HK-2 (cell line): ENCODE results near the gene ZW10.
"Not testable (repeated sequence)": the region's sequence is repeated elsewhere in the genome, so short reads cannot be mapped to it uniquely, and the experiment has no call there.

ENCODE experiments used
- DNase-seq: peaks from one replicate; pipeline ENCODE4 v3.0.0-alpha.2; 2018; ENCODE audit not compliant: unreplicated experiment

Gene ZW10, protein sequence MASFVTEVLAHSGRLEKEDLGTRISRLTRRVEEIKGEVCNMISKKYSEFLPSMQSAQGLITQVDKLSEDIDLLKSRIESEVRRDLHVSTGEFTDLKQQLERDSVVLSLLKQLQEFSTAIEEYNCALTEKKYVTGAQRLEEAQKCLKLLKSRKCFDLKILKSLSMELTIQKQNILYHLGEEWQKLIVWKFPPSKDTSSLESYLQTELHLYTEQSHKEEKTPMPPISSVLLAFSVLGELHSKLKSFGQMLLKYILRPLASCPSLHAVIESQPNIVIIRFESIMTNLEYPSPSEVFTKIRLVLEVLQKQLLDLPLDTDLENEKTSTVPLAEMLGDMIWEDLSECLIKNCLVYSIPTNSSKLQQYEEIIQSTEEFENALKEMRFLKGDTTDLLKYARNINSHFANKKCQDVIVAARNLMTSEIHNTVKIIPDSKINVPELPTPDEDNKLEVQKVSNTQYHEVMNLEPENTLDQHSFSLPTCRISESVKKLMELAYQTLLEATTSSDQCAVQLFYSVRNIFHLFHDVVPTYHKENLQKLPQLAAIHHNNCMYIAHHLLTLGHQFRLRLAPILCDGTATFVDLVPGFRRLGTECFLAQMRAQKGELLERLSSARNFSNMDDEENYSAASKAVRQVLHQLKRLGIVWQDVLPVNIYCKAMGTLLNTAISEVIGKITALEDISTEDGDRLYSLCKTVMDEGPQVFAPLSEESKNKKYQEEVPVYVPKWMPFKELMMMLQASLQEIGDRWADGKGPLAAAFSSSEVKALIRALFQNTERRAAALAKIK

DNA sequence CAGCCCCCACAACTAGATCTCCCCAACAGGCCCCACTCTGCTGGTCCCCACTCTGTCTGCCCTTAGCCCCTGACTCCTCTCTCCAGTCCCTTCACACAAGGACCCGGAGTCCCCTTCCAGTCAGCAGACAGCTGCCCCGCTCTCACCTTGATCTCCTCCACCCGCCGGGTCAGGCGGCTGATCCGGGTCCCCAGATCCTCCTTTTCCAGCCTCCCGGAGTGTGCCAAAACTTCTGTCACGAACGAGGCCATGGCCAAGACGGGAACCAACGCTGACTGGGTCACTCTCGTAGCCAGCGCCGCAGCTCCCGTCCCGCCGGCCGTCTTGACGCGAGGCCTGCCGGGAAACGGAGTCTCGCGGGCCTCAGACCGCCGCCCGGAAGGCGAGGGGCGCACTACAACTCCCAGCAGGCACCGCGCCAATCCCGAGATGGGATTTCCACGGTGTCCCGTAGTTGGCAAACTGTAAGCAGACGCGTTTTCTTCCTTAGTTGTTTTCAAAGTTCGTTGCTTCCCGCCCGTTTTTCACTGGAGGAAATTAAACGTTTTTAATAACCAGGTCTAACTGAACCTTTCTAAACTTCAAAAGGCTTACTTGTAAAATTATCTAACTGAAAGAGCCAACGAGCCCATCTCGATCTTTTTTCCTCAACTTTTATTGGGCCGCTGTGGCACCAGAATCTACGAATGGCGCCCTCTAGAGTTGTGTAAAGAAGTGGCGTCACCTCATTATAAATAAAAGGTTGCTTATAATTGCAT is at the start of gene ZW10:
Gene ZW10 (minus strand): TSS at position 277 of the 758 bp plus-strand sequence. CDS start 26 bp downstream, at position 251.
- peak; percentile 91 for DNase-seq

GRCh38 chr11:113818426-113818825 is 44.9 kb upstream of the ZW10 start:
- DNase-seq: no peak

DNA sequence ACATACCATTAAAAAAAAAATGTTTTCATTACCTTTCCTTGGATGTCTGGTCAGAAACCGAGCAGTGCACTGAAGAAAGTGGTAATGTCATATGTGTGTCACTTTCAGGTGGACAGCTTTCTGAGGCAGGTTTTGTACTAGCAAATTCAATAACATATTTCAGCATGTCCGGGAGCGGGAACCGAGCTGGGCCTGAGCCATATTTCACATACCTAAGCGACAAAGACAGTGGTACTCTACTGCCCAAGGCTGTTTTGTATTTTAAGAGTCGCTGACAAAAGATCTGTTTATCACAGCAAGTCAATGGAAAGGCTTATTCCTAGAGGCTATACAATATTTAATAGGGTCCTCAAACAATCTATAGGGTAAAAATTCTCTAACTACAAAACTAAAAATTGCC is 44.1 kb upstream of the ZW10 start:
- DNase-seq: no peak

- no peak for DNase-seq
Measured at GRCh38 chr11:113817162-113817561, 43.7 kb upstream of the ZW10 start.

- no peak for DNase-seq
Measured at GRCh38 chr11:113814181-113814580, 40.7 kb upstream of the ZW10 start.

- DNase-seq: no peak
Measured at GRCh38 chr11:113808931-113809330, 35.4 kb upstream of the ZW10 start.

DNA sequence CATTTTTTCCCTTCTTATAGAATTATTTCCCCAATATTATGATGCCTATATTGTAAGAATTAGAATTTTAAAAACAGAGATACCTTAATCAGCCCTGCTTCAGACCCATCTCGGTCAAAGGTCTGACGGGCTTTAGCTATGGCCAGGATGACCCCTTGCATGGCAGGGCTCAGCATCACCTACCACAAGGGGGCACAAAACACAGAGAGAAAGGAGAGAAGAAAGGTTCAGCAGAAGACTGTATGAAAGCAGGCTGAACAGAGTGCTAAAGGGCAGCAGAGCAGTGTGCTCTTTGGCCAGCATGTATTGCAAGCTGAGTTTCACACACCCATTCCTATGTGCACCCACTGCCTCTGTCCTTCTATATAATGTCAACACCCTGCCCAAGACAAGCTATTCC is 32.9 kb upstream of the ZW10 start:
- DNase-seq: no peak

- no peak for DNase-seq
Measured at GRCh38 chr11:113805640-113806039, 32.1 kb upstream of the ZW10 start.

DNA sequence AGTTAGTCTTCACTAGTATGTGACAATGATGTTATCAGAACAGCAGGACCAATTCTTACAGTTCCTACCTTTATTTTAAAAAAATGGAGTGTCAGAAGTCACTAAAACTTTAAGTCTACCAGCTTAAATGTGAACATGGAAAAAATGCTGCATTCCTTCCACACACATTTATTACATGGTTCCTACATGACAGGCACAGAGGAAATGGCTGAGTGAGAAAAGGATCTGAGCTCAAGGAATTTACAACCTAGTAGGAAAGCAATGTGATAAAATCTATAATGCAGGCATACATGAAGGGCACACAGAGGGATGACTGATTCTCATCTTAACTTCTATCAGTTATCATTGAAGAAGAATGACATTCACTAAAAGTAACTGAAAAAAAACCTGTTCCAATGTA is 29.1 kb upstream of the ZW10 start:
- no peak for DNase-seq

- DNase-seq: no peak
Measured at GRCh38 chr11:113796663-113797259, 23.3 kb upstream of the ZW10 start.

DNA sequence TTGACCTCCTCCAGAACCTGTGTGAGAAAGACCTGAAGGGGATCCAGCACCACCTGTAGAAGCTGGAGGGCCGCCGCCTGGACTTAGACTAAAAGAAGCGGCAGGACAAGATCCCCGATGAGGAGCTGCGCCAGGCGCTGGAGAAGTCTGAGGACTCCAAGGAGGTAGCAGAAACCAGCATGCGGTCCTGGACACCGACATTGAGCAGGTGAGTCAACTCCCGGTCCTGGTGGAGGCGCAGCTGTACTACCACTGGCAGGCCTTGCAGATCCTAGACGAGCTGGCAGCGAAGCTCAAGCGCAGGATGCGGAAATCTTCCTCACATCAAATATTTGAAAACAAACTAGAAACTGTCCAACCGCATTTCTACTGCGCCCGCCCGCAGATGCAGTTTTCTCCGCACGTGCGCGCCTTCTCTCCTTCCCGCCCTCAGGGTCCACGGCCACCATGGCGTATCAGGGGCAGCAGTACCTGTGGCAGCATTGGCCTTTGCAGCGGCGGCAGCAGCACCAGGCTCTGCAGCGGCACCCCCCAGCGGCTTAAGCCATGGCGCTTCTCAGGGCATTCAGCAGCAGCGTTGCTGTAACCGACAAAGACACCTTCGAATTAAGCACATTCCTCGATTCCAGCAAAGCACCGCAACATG is 16.3 kb upstream of the ZW10 start:
- DNase-seq: no peak

DNA sequence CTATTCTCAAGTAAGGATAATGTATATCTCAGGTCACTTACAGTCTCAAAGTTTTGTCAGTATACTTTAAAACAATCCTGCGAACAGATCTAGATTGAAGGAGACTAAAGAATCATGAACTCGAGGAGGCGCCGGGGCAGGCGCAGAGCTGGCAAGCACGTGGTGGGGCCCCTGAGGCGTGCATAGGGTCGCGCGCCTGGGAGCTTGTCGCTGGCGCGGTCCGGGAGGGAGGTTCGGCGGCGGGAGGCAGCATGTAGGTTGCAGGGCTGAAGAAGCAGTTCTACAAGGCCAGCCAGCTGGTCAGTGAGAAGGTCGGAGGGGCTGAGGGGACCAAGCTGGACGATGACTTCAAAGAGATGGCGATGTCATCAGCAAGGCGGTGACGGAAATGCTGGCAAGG is 15.5 kb upstream of the ZW10 start:
- not testable (repeated sequence) for DNase-seq

DNA sequence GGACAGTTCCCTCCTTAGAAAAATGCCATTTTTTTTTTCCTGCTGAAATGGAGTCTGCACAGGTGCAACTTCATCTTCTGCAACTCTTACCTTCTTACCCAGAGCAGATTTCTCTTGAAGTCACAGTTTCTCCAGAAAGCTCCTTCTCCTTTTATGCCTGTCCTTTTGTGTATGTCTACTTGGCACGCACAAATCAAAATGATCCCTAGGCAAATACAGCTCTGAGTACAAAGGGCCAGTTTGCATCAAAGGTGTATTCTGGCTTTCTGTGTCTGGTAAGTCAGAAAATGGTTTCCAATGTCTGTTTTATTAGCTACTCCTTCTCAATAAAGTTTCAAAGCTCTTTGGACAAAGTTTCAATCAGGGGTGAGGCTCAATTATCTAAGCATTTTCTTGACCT is 8.6 kb upstream of the ZW10 start:
- no peak for DNase-seq

DNA sequence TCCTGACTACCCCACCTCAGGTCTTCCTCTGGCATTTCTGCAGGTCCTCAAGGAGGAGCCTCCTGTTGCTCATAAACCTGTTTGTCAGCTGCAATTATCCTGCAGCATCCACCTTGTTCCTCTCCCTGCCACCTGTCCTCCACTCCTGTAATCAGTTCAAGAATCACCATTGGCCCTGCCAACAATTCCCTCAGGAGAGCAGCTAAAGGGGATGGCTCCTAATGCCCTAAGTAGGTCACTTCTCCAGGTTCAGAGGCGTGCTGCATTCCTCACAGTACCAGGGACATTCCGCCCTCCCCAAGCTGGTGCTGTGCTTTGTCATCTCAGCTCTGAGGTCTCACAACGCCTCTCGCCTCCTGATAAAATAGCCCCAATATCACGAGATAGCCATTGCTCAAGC is 8.2 kb upstream of the ZW10 start:
- no peak for DNase-seq

DNA sequence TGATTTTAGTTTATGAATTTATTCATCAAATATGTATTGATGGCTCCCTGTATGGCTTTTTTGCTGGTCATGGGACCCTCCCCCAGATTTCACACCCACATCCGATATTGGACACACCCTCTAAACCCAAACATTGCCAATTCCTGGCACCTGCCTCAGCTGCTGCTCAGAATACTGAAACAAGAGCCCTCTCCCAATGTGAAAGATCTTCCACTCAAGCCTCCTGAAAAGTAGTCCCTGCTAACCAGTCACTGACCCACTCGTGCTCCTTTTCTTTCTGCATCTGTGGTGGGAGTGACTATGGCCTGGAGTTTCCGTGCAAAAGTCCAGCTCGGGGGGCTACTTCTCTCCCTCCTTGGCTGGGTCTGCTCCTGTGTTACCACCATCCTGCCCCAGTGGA is 6.0 kb upstream of the ZW10 start, which contains the start of gene CLDN25:
Gene CLDN25 (plus strand): TSS at position 301 of the 400 bp plus-strand sequence. CDS start 0 bp downstream, at position 301.
- no peak for DNase-seq

DNA sequence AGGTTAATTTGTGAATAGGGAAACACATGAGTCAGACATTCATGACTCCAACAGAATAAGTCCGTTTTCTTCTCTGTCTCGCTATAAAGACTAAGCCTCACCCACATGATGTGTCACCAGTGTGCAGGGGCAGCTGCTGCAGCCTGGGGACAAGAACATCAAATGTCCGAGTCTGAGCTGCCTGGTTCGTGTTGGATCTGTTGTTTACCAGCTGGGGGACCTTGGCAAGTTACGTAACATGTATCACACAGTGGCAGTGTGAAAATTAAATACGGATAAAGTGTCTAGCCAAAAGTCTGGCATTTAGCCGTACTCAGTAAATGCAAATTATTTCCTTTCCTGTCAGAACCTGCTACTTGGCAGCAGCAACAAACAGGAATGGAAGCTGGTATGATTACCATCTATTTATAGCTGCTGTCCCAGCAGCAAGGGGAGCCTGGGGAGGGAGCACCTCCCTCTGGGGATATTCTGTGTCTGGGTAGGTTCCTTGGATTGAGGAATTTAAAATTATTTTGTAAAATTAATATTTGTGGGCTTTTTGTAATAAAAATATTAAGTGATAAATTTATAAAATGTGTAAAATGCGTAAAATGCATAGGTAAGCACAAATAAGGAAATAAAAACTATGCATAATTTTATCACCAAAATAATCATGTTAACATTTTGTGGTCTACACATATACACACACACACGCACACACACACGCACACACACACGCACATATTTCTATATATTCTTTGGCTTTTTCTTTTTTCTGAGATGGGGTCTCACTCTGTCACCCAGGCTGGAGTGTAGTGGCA is 4.8 kb upstream of the ZW10 start:
- DNase-seq: no peak

DNA sequence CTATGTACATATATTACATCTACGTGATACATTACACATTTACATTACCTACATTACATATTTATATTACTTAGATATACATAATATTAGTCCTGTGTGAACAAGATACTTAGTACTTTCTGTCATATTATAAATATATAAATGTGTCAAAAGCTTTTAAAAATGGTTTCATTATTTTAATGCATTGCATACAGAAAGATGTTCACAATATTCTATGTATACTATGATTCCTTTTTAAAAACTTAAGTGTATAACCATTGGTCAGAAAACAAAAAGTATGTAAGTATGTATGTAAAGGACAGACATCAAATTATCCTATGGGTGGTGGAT is 647 bp upstream of the ZW10 start:
- DNase-seq: no peak

GRCh38 chr11:113773092-113773415 is 438 bp downstream of the ZW10 start:
- peak; percentile 33 for DNase-seq

DNA sequence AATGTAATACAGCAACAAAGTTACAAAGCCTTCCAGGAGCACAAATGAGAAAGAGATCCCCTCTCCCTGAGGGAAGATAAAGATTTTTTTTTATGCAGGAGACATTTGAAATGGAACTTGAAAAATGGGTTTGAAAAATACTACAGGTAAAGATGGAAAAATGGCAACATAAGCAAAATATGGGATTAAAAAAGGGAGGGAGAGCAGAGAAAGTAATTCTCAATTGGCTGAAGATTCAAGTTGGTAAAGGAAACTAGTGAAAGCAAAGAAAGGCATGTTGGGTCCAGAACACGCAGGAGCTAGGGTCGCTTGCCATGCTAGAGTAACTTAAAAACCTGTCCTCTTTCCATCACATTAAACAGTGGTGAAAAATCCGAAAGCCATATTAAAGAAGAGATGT is 1.5 kb downstream of the ZW10 start:
- no peak for DNase-seq

GRCh38 chr11:113764527-113765219 is 8.8 kb downstream of the ZW10 start:
- no peak for DNase-seq
